B cell (primary cell): ENCODE results near the gene TLR9.

Experiments used
- EZH2 ChIP-seq: IDR thresholded peaks from 2 replicates; pipeline ENCODE4 v1.6.1; 2012; ENCODE audit warnings: borderline replicate concordance, low read depth, mild to moderate bottlenecking, moderate library complexity, low read length; ENCODE audit not compliant: insufficient read depth, poor library complexity, severe bottlenecking
- TF ChIP-seq, protein P1 (sequence below): fragments of 200-600 bp; IDR thresholded peaks from one replicate; pipeline ENCODE4 v1.8.0; 2022; ENCODE audit warnings: antibody characterized with exemption, mild to moderate bottlenecking

DNA sequence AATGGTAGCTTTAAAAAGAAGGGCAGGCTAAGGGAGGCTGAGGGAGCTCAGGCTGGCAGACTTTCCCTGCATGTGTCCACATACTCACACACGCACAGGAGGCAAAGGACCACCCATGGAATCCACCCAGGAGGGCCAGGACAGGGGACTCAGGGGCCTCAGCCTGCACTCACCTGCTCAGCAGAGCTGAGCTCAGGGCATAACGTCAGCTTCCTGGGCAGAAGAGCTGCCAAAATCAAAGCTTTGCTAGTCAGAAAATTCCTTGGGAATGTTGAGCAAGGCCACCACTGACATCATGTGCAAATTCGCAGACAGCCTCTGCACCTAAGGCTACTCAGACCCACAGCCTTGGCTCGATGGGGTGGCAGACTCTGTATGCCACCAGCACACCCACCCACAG, 43.9 kb downstream of the TLR9 start:
- TF ChIP-seq, protein P1, sequence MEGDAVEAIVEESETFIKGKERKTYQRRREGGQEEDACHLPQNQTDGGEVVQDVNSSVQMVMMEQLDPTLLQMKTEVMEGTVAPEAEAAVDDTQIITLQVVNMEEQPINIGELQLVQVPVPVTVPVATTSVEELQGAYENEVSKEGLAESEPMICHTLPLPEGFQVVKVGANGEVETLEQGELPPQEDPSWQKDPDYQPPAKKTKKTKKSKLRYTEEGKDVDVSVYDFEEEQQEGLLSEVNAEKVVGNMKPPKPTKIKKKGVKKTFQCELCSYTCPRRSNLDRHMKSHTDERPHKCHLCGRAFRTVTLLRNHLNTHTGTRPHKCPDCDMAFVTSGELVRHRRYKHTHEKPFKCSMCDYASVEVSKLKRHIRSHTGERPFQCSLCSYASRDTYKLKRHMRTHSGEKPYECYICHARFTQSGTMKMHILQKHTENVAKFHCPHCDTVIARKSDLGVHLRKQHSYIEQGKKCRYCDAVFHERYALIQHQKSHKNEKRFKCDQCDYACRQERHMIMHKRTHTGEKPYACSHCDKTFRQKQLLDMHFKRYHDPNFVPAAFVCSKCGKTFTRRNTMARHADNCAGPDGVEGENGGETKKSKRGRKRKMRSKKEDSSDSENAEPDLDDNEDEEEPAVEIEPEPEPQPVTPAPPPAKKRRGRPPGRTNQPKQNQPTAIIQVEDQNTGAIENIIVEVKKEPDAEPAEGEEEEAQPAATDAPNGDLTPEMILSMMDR, result no peak
- no peak for TF ChIP-seq EZH2
